NCI-H1048 (cell line): ENCODE data around the gene PCSK6.

Source experiments
- DNase-seq: peaks from one replicate; lab custom pipeline; 2025; lab: John Stamatoyannopoulos, UW

Gene PCSK6

DNA sequence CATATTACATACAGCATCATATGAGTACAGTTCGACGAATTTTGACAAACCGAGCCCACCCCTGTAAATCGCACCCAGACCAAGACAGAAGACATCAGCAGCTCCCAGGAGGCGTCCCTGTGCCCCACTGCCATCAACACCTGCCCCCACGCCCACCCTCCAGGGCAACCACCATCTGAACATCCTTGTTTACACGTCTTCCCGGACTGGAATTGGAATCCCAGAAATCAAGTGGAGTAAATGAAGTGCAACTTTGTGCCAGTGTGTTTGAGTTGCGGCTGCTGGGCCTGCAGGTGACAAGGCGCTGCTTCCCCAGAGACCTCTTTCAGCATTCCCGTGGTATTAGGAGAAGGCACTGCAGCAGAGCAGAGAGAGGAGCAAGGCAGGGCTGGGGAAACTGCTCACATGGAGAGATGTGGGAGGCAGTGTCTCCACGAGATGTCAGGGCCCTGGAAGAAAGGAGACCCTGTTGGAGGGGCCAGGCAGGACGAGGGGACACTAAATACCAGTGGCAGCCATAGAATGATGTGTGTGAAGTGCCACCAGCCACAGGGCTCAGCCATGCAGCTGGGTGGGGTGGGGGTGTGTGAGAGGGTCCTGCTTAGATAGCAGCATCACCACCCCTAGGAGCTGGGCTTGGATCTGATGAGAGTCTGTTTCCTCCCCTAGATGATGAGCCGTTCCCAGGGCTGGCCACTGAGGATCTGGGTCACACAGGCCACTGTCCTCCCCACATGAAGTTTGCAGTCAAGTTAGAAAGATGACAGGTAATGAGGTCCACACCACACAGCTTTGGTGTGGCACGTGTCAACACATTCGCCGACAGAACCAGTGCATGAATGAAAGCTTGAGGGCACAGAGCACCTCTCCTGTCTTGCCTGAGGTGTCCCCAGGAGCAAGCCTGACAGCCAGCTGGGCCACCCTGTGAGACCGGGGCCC, 33.4 kb upstream of the PCSK6 start:
- no peak for DNase-seq

GRCh38 chr15:101522091-101522490, 32.6 kb upstream of the PCSK6 start:
- no peak for DNase-seq

DNA sequence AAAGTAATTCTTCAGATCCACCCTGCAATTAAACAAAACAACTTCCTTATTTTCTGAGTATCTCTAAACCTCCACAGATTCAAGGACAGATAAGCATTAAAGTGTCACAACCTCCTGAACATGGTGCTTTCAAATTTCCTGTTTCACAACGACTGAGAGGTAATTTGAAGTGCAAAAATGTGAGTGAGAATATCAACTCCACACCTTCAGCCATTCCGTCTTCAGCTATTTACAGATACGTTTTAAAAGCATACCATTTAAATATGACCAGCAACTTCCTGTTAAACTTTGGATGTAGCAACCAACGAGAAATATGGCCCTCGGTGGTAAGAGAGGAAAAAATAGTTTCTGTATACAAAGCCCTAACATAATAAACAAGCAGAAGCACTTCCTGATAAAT, 32.1 kb upstream of the PCSK6 start:
- no peak for DNase-seq

DNA sequence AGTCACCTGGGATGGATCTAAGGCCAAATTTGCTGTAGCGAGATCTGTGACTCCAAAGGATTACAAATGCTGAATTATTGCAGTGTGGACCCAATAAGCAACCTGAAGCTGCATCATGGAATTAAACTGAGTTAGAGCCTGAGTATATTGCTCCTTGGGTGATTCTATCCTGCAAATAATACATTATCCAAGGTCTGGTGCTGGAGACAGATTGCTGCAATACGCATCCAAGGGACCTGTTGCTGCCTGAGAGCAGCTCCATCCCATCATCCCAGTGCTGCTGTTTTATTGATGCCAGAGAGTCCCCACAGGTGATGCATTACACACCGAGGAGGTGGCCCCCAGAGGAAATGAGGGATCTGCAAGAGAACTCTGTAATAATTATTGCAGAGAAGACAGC, 31.6 kb upstream of the PCSK6 start:
- DNase-seq: no peak

DNA sequence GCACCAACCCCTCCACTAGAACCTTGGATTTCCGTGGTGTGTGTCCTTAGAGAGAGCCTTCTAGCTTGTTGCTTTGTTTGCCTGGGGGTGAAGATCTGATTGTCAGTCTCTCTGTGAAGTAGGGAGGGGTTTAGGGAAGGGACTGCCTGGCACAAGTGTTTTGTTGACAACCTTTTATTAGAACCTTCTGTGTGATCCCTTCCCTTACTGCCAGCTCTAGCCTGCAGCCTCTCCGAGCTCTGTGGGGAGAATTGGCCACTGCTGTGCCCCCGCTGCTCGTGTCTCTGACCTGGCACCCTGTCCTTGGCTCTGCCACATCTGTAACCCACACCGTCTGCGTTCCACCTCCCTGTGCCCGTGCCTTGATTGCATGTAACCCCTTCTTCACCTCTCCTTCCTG, 30.9 kb upstream of the PCSK6 start:
- DNase-seq: no peak

GRCh38 chr15:101517504-101517903, 28.0 kb upstream of the PCSK6 start:
- DNase-seq: no peak

DNA sequence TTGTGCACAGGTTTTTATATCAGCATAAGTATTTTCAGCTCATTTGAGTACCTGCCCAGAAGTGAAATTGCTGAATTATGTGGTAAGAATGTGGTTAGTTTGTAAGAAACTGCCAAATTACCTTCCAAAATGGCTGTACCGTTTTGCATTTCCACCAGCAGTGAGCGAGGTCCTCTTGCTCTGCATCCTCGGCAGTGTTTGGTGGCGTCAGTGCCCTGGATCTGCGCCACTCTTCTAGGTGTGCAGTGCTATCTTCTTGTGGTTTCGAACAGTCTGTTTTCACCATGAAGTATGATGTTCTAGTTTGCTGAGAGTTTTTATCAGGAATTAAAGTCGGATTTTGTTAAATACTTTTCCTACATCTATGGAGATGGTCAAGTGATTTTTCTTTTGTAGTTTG, 24.8 kb upstream of the PCSK6 start:
- DNase-seq: no peak

- no peak for DNase-seq
Observed at GRCh38 chr15:101511717-101512116, 22.2 kb upstream of the PCSK6 start.

GRCh38 chr15:101510212-101511197, 21.0 kb upstream of the PCSK6 start:
- no peak for DNase-seq

DNA sequence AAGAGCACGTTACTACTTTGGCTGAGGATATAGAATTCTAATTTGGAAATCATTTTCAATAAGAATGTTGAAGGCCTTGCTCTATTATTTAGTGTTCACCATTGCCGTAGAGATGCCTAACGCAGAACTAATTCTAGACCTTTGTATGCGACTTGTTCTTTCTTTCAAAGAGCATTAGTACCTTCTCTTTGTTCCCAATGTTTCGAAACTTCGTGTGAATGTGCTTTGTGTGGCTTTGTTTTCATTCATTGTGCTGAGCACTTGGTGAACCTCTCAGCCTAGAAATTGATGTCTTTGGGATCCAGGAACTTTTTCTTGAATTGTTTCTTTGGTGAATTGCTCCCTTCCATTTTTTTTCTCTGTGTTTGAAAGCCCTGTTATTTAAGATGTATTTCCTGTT, 19.8 kb upstream of the PCSK6 start:
- DNase-seq: no peak

DNA sequence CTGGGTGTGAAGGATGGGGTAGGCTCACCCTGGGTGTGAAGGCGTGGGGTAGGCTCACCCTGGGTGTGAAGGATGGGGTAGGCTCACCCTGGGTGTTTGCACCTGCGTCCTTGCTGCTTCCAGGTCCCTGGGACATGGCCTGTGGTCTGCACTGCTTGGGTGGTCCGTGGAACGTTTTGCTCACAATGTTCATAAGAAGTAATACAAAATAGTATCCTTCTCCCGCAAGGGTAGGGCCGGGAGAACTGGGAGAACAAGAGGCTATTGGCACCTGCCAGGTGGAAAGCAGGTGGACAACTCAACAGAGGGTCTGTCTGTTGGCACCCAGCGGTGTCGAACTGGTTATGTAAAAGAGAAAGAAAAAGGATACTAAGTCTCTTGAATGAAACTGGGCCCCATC, 17.0 kb upstream of the PCSK6 start:
- no peak for DNase-seq

- DNase-seq: no peak
Observed at GRCh38 chr15:101505610-101506337, 16.3 kb upstream of the PCSK6 start.

GRCh38 chr15:101504866-101505609, 15.5 kb upstream of the PCSK6 start:
- no peak for DNase-seq

DNA sequence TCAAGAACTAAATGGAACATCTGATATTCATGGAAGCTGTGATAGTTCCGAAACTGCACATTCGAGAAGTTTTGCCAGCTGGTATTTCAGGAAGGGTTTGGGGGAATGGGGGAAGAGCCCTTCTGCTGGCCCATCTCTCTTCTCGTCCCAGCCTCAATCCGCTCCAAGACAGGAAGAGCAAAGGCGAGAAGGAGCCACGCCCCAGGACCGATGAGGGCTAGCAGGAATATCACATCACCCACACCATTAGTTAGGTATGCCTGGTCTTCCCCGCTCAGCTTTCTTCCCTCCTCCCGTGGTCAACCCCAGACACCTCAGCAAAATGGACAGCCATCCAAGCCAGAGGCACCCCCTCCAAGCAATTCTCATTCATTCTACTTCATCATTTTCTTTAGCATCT, 14.9 kb upstream of the PCSK6 start:
- no peak for DNase-seq

DNA sequence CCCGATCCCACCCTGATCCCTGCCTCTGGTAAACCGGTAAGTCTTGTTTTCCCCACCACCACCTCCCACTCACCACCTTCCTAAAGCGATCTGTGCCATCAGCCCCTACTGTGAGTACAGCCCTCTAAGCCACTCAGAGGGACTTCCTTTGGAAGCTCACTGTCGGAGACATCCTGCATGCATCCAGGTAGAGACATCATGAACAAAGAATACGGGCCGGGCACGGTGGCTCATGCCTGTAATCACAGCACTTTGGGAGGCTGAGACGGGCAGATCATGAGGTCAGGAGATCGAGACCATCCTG, 13.7 kb upstream of the PCSK6 start:
- no peak for DNase-seq

DNA sequence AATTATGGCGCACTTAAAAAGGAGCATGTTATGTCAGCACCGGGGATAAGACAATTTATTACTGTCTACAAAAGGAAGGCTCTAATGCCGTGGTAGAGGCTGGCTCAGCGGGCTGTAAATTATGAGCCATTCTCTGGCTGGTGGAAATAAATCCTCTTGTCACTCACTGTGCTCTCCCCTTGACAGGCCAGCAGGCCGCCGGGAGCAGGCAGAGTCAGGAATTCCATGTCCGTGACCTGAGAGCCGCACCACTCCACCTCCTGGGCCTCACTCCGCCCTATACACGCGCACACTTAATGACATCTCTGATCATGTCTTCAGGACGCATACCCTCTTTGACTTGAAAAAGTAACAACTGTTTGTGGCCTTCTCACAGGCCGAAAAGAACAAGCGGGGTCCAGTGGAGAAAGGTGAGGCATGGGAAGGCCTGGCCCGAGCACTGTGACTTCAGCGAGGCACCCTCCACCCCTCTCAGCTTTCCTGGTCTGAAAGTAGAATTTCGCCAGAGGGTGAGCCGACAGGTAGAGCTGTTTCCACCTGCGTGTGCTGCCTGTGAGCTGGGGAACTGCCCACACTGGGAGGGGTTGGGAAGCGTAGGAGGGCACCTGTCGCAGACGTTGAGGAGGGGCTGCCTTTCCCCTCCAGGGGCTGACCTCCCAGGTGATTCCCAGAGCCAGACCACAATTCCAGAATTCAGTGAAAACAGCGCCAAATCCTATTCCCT, 13.2 kb upstream of the PCSK6 start:
- DNase-seq: no peak

- no peak for DNase-seq
Observed at GRCh38 chr15:101501703-101502373, 12.3 kb upstream of the PCSK6 start.

- no peak for DNase-seq
Observed at GRCh38 chr15:101500865-101501551, 11.5 kb upstream of the PCSK6 start.

DNA sequence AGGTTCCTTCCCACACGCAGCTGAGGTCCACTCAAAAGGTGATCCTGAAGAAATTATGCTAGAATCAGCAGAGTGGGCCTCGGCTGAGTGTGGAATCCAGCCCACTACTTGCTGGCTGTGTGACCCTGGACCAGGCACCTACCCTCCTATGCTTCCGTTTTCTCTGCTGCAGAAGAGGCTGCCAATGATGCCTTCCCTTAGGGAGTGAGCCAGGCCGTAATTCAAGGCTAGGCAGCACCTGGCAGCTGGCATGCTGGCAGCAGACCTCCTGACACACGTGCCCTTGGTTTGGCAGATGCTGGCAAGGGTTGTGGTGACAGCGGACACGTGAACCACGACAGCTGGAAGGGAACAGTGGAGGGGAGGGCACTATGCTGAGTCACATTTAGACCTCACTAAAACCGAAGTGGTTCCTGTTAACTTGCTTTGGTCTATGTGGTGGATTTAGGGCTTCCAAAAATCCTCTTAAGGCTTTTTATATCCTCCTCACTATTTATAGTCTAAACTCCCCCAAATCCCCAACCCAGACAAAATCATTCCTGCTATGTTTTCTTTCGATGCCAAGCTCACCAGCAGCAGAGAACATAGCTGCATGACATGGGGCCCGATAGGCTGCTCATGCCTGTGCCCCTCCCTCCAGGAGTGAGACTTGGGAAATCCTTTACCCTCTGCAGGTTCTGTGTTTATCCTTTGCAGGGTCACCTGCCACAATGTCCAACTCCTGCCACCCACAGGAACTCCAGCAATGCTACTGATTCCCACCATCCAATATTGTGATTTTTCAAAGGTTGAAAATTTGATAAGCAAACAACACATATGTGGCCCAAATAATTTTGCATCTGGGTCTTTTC, 10.6 kb upstream of the PCSK6 start:
- DNase-seq: no peak
